SK-N-SH treated with all-trans-retinoic acid at 6 μM for 48 hours (cell line): ENCODE measurements around the gene RDX.

Experiments
- ARNTL ChIP-seq: fragments of 450-650 bp; formaldehyde crosslinking; IDR thresholded peaks from 2 replicates; pipeline ENCODE4 v1.5.0; 2020; ENCODE audit warnings: low read depth, mild to moderate bottlenecking, moderate library complexity, borderline replicate concordance
- BACH2 ChIP-seq: fragments of 250-450 bp; sonication (Bioruptor Pico); IDR thresholded peaks from 2 replicates; pipeline ENCODE4 v1.9.0; 2021; ENCODE audit warnings: mild to moderate bottlenecking, borderline replicate concordance
- CSDC2 ChIP-seq: fragments of 250-450 bp; sonication (Bioruptor Pico); IDR thresholded peaks from 2 replicates; pipeline ENCODE4 v1.5.0; 2020; ENCODE audit warnings: mild to moderate bottlenecking, moderate library complexity
- GLIS3 ChIP-seq: fragments of 250-450 bp; sonication (Bioruptor Pico); IDR thresholded peaks from 2 replicates; pipeline ENCODE4 v1.5.0; 2020; ENCODE audit warnings: mild to moderate bottlenecking, moderate library complexity
- POU6F1 ChIP-seq: fragments of 250-450 bp; sonication (Bioruptor Pico); IDR thresholded peaks from 2 replicates; pipeline ENCODE4 v1.8.0; 2021; ENCODE audit warnings: low read depth, mild to moderate bottlenecking, moderate library complexity, borderline replicate concordance
- RARB ChIP-seq: fragments of 250-450 bp; sonication (Bioruptor Pico); IDR thresholded peaks from 2 replicates; pipeline ENCODE4 v1.8.0; 2021; ENCODE audit warnings: mild to moderate bottlenecking, moderate library complexity
- TCF4 ChIP-seq: fragments of 250-450 bp; sonication (Bioruptor Pico); IDR thresholded peaks from 2 replicates; pipeline ENCODE4 v1.8.0; 2021; ENCODE audit warnings: mild to moderate bottlenecking, moderate library complexity, borderline replicate concordance
- TOX ChIP-seq: fragments of 250-450 bp; sonication (Bioruptor Pico); IDR thresholded peaks from 2 replicates; pipeline ENCODE4 v1.8.0; 2021; ENCODE audit warnings: mild to moderate bottlenecking, moderate library complexity, borderline replicate concordance
- ZFP3 ChIP-seq: fragments of 250-450 bp; sonication (Bioruptor Pico); IDR thresholded peaks from 2 replicates; pipeline ENCODE4 v1.5.0; 2020; ENCODE audit warnings: mild to moderate bottlenecking, moderate library complexity
- ZFP30 ChIP-seq: fragments of 450-650 bp; formaldehyde crosslinking; IDR thresholded peaks from 2 replicates; pipeline ENCODE4 v1.5.0; 2022; ENCODE audit warnings: mild to moderate bottlenecking, moderate library complexity
- ZNF565 ChIP-seq: fragments of 450-650 bp; formaldehyde crosslinking; conservative IDR thresholded peaks from 2 replicates; pipeline ENCODE4 v1.5.0; 2020; ENCODE audit warnings: low read depth, mild to moderate bottlenecking, moderate library complexity
- ZNF70 ChIP-seq: fragments of 450-650 bp; formaldehyde crosslinking; IDR thresholded peaks from 2 replicates; pipeline ENCODE4 v1.5.0; 2020; ENCODE audit warnings: mild to moderate bottlenecking, moderate library complexity
- ZNF8 ChIP-seq: fragments of 450-650 bp; formaldehyde crosslinking; IDR thresholded peaks from 2 replicates; pipeline ENCODE4 v1.5.0; 2020; ENCODE audit warnings: mild to moderate bottlenecking, moderate library complexity
- TF ChIP-seq, protein P1 (sequence below): fragments of 250-450 bp; sonication (Bioruptor Pico); IDR thresholded peaks from 2 replicates; pipeline ENCODE4 v1.8.0; 2020; ENCODE audit warnings: mild to moderate bottlenecking, moderate library complexity, borderline replicate concordance

GRCh38 chr11:110318638-110319404, 22.4 kb upstream of the RDX start:
- TF ChIP-seq ARNTL (CRISPR knock-in tag) (no peak), ZFP3 (CRISPR knock-in tag) (no peak), CSDC2 (CRISPR knock-in tag) (no peak), GLIS3 (CRISPR knock-in tag) (no peak), ZNF70 (CRISPR knock-in tag) (no peak), ZNF8 (no peak), RARB (CRISPR knock-in tag) (no peak), TCF4 (CRISPR knock-in tag) (no peak), TOX (CRISPR knock-in tag) (no peak), ZFP30 (CRISPR knock-in tag) (no peak), BACH2 (CRISPR knock-in tag) (no peak), POU6F1 (CRISPR knock-in tag) (no peak), ZNF565 (CRISPR knock-in tag) (no peak)
- TF ChIP-seq, protein P1, sequence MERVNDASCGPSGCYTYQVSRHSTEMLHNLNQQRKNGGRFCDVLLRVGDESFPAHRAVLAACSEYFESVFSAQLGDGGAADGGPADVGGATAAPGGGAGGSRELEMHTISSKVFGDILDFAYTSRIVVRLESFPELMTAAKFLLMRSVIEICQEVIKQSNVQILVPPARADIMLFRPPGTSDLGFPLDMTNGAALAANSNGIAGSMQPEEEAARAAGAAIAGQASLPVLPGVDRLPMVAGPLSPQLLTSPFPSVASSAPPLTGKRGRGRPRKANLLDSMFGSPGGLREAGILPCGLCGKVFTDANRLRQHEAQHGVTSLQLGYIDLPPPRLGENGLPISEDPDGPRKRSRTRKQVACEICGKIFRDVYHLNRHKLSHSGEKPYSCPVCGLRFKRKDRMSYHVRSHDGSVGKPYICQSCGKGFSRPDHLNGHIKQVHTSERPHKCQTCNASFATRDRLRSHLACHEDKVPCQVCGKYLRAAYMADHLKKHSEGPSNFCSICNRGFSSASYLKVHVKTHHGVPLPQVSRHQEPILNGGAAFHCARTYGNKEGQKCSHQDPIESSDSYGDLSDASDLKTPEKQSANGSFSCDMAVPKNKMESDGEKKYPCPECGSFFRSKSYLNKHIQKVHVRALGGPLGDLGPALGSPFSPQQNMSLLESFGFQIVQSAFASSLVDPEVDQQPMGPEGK (CRISPR knock-in tag): no peak
